Posterior vena cava (tissue), 2 donors: Measurements from ENCODE around the gene RAB7B. TPM values are rescaled to one million over a fixed set of nuclear protein-coding genes. Genes with fewer than 3 reads are reported as not detected.

Source experiments
- DNase-seq: peaks from one replicate; pipeline ENCODE4 v3.0.0-alpha.2; 2020; ENCODE audit warnings: low spot score
- intact Hi-C, 2 donors: fragments of 100-400 bp; cut with DNase I; formaldehyde crosslinking; loops; one replicate each; pipeline versions ENCODE4 v1.14.1 to v1.14.2; 2022 to 2023
- total RNA-seq, 2 donors: library from RNA; stranded (reverse); fragmentation: NEBNext Ultra II Directional; extraction: Animal tissue kit (Norgen Biotek cat#: 25700); gene quantifications; one replicate each; pipeline ENCODE4 v1.2.1, GENCODE V29; 2021
- donor health status: DM: yes; HTN: yes; CAD: no.
- donor health status: DM: yes; HTN: yes; CAD: no.

Gene RAB7B
- total RNA-seq, 2 donors from 2014 or later: 3.2 to 9.2 TPM

GRCh38 chr1:206029484-206029883 is 26.3 kb upstream of the RAB7B start:
- intact Hi-C loops: loop anchor here in 1 of 2 donors (10.0 kb wide), 1 partner anchor 1935 kb away; no protein-coding TSS in a partner anchor
- DNase-seq: no peak

DNA sequence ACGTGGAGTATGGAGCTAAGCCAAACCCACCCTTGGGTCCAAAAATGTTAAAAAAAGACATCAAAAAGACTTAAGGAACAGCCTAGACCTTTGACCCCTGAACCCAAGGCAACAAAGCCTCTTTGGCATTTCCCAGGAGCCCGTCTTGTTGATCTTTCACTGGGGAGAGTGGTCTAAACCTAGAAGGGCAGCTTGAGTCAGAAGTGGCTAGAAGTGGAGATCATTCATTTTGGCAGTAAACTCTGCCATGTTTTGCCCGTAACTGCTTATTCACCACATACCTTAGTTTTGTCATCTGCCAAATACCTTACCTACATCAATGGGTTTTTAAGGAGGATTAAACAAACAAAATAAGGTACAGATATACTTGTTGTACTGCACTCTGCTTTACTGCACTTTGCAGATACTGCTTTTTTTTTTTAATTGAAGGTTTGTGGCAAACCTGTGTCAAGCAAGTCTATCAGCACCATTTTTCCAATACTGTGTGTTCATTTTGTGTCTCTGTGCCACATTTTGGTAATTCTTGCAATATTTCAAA is 22.2 kb upstream of the RAB7B start:
- no peak for DNase-seq
- intact Hi-C loops: loop anchor here in 1 of 2 donors (10.0 kb wide), 1 partner anchor 1939 kb away; no protein-coding TSS in a partner anchor

DNA sequence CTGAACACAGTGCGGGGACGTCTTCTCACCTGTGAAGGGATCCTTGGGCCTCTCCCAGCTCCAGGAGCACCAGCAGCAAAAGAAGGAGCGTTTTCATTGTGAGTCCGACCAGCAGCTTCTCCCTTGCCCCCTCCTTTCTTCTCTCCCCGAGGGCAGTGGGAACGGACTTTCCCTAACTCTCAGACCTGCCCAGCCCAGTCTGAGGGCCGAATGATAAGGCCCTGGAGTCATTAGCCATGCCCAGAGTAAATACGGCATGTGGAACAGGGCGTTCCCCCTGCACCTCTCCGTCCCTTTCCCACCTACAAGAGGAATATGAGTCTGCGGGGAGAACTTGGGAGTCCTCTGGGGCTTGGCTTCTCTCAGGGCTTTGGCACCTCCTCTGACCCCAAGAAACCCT is 20.5 kb upstream of the RAB7B start, which contains the start of gene CTSE:
CTSE (minus strand) TSS at position 201 of the 400 bp plus-strand sequence; CDS start at position 97, 104 bp downstream.
- DNase-seq: no peak
- intact Hi-C loops: loop anchor here in 1 of 2 donors (10.0 kb wide), 1 partner anchor 1941 kb away; no protein-coding TSS in a partner anchor

- intact Hi-C loops: loop anchor here in 1 of 2 donors (10.0 kb wide), 1 partner anchor 1942 kb away; no protein-coding TSS in a partner anchor
- no peak for DNase-seq
Observed at GRCh38 chr1:206022766-206023165, 19.6 kb upstream of the RAB7B start.

DNA sequence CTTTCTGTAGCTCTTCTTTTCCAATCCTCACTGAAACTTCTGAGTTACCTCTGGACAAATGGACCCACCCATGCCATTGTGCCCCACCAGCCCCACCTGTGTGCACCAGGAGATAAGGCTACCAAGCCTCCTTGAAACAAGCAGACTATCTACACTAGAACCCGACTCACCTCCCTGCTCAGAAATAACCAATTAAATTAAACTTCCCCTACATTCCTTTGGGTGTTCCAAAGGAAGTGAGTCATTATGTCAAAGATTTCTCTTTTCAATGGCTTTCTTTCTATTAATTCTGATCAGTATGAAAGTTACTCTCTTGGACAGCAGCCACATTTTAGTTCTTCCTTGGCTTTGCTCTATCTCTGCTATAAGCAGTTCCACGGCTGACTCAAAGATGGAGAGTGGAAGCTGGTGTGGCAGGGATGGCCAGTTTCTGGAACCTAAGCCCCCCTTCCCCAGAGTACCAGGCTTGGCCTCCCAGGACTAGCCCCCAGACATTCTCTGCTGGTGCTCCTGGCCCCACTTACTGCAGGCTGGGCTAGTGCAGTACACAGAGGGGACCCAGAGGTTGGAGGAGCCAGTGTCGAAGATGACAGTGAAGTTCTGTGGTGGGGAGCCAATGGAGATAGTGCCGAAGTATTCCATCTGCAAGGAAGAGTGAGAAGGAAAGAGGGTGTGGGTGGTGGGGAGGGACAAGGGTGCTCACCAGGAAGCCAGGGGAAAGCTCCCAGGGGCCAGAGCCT is 18.6 kb upstream of the RAB7B start:
- no peak for DNase-seq
- intact Hi-C loops: loop anchor here in 1 of 2 donors (10.0 kb wide), 1 partner anchor 1943 kb away; no protein-coding TSS in a partner anchor

DNA sequence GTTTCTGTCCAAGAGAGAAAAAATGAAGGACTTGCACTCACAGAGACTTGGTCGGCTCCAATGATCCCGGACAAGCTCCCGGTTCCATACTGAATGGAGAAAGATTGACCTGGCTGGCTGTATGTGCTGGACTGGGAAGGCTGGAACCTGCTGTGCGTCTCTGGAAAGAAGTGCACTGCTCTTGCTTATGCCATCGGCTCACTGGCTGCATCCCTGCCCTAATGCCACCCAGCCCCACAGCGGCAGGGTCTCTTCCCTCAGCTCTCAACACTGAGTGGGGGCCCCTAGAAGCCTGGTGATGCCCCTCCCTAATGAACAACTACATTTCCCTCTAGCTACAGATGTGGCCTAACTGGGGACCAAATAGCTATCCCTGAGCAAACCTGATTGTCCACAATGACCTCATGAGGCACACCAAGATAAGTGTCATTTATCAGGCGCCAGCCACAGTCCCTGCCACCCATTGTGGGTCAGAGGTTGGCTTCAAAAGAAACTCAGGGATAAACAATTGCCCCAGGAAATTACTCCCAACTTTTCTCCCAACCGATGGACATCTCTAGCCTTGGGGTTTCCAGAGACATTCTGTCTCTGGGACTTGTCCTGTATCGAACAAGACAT is 17.9 kb upstream of the RAB7B start:
- intact Hi-C loops: loop anchor here in 1 of 2 donors (10.0 kb wide), 1 partner anchor 1944 kb away; no protein-coding TSS in a partner anchor
- DNase-seq: no peak

- intact Hi-C loops: loop anchor here in 1 of 2 donors (10.0 kb wide), 1 partner anchor 1944 kb away; no protein-coding TSS in a partner anchor
- no peak for DNase-seq
Observed at GRCh38 chr1:206020393-206021007, 17.3 kb upstream of the RAB7B start.

DNA sequence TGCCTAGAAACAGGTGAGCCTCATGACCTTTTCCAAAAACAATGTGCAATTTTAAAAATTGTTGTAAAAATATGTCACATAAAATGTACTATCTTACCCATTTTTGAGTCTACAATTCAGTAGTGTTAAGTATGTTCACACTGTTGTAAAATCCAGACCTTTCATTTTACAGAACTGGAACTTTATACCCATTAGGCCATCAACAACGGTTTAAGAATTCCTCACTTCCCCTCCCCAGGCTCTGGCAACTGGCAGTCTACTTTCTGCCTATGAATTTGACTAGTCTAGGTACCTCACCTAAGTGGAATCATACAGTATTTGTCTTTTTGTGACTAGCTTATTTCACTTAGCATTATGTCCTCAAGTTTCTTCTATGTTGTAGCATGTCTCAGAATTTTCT is 11.9 kb upstream of the RAB7B start:
- intact Hi-C loops: no loop called here
- no peak for DNase-seq

DNA sequence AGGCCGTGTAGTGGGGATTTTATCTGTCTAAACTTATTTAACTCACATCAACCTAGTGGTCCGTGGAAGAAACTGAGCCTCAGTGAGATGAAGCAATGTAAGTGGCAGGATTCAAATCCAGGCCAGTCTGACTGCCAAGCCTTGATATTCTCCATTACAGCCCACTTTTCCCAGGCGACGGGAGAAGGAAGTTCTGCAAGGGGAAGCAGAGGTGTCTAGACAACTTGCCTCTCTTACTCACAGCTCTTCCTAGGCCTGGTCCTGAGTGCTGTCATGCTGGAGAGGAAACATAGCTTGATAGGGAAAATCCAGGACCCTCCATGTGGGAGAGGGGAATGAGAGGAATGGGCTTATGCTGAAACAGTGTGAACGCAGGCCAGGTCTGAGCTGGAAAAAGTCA is 11.4 kb upstream of the RAB7B start:
- DNase-seq: no peak
- intact Hi-C loops: no loop called here

- intact Hi-C loops: no loop called here
- no peak for DNase-seq
Observed at GRCh38 chr1:206013026-206013795, 10.0 kb upstream of the RAB7B start.

DNA sequence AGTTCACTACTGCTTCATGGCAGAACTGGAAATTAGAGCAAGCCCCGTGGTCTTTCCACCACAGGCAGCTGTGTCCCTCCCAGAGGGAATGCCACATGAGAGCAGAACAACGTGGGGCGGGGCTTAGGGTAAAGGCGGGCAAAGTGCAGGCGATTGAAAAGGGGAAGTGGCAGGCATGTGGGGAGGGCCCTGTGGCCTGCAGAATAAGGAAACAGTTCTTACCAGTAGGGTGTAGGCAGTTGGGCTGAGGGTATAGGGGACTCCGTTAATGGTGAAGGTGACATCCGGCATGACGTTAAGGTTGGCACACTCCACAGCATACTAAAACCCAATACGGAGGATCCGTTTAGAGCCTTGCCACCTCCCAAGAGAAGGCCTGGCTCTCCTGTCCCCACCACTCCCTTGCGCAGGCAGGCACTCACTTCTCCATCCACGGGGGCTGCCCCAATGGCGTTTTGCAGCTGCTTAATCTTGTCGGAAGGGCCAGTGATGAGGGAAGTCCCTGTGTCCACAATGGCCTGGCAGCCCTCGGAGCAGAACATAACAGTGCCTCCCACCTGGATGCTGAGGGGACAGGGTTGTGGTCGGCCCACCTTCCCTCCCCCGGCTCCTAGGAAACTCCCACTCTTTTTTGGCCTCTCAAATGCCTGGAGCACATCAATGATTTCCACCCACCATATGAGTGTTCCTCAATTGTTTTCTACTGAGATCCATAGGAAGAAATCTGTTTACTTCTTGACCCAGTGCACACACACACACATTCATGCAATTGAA is 9.1 kb upstream of the RAB7B start:
- DNase-seq: peak; percentile 93
- intact Hi-C loops: no loop called here

DNA sequence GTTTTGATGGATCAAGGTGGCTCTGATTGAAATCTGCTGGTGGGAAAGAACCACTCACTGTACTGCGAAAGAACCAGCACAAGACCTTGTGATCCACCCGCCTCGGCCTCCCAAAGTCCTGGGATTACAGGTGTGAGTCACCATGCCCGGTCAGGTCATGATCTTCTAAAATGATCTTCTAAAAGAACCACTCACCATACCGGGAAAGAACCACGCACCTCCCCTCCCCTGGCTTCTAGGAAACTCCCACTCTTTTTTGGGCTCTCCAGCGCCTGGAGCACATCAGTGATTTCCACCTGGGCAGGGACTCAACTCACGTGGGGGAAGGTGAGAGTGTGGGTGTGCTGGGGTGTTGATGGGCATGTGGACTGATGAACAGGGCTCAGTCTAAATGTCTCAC is 7.9 kb upstream of the RAB7B start:
- intact Hi-C loops: no loop called here
- no peak for DNase-seq

DNA sequence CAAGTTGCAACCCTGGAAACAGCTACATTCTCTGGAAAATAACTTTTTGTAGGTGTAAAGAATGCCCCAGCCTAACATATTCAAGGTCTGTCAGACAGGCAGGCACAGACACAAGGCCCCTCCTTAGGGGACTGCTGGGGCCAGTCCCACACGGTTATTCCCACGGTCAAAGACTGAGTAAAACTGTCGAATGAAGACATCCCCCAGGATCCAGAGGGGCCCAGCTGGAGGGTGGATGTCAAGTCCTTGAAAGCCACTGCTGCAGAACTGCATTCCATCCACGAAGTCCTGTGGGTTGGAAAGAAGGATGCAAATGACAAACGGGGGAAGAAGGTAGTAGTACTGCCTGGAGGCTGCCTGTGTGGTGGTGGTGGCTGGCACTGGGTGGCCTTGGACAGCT is 6.9 kb upstream of the RAB7B start:
- no peak for DNase-seq
- intact Hi-C loops: no loop called here

GRCh38 chr1:206006946-206007345 is 3.8 kb upstream of the RAB7B start:
- intact Hi-C loops: no loop called here

DNA sequence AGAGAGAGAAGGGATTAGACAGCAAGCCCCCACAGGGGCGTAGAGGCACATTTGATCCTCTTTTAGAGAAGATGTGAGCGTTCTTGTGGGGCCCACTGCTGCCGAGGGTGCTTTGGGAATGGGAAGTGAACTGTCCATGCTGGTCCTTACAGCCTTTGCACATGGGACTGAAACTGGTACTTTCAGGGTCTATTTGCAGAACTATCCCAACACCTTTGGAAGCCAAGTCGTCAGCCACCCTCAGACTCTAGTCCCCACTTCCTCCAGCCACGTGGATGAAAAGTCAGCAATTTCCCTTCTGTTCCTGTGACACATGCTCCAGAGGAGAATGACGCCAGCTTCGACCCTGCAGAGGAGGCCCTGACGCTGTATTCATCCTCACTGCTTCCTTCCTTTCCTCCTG is 2.6 kb upstream of the RAB7B start:
- no peak for DNase-seq
- intact Hi-C loops: no loop called here

More at GRCh38 chr1:206006946-206007345, 3.8 kb upstream of the RAB7B start:
- no peak for DNase-seq

DNA sequence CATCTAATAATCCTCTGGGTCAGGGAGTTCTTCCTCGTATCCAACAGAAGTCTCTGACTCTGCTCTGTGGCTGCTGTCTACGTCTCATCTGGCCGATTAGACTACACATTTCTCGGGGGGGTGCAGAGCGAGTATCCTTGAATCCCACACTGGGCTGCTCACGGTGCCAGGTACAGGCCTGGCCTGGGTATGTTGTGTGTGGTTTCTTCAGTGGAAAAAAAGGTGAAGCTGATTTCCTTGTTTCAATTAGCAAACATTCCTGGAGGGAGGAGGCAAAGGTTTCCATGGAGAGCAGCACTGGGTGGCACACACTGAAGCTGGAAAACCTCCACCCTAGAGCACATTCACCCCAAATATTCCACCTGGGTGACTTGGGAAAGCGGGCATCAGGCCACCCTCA is 2.0 kb upstream of the RAB7B start:
- intact Hi-C loops: no loop called here
- no peak for DNase-seq

- intact Hi-C loops: no loop called here
- no peak for DNase-seq
Observed at GRCh38 chr1:206004826-206005225, 1.6 kb upstream of the RAB7B start.
